ENCODE results near the gene ANAPC15.

ANAPC15 gene

GRCh38 chr11:72067676-72068075, 44.8 kb downstream of the ANAPC15 start:
- H3K27me3 ChIP-seq (ENCODE audit: insufficient read depth, low read length) = no peaks in the 10 kb centered on the region
- H3K79me2 ChIP-seq (ENCODE audit: control insufficient read depth, insufficient read depth, low read length, poor library complexity) = peaks cover 3% of the 10 kb centered on the region
- no peak overlapping the region for H2BK5ac ChIP-seq (ENCODE audit: low read depth, low read length, poor library complexity)
- no peak overlapping the region for H2AK5ac ChIP-seq (ENCODE audit: low read length)
- no peak overlapping the region for H3K14ac ChIP-seq (ENCODE audit: low read length)
- no peaks in the 10 kb centered on the region for H3K9me3 ChIP-seq (ENCODE audit: insufficient read depth, low read depth, low read length)
- no peak overlapping the region for H3K4me3 ChIP-seq (ENCODE audit: low read depth, low read length)
- H4K91ac ChIP-seq (ENCODE audit: low read depth, low read length) = no peak overlapping the region
- H4K12ac ChIP-seq (ENCODE audit: low read depth, low read length) = no peak overlapping the region
- no peak overlapping the region for H3K4ac ChIP-seq (ENCODE audit: low read depth, low read length)
- H3K23ac ChIP-seq (ENCODE audit: low read length) = no peak overlapping the region
- H3K4me1 ChIP-seq (ENCODE audit: control insufficient read depth in 1 of 2, insufficient read depth in 2 of 2, low read length in 2 of 2) = peaks cover 10 to 19% of the 10 kb centered on the region in 2 experiments
- H3K9ac ChIP-seq (ENCODE audit: low read length) = no peak overlapping the region
- DNase-seq = no peak
- H2BK120ac ChIP-seq (ENCODE audit: insufficient read depth, low read length, poor library complexity) = no peak overlapping the region
- no peak overlapping the region for H4K8ac ChIP-seq (ENCODE audit: low read depth, low read length)
- no peak overlapping the region for H3K18ac ChIP-seq (ENCODE audit: low read length)
- no peak overlapping the region for H2BK12ac ChIP-seq (ENCODE audit: low read length)
- H3K79me1 ChIP-seq (ENCODE audit: low read length) = peaks cover 10% of the 10 kb centered on the region
- no peak overlapping the region for H2AFZ ChIP-seq (ENCODE audit: insufficient read depth, low read length, poor library complexity)
- no peak overlapping the region for H3K27ac ChIP-seq (ENCODE audit: low read depth, low read length)
- peaks cover 6 to 8% of the 10 kb centered on the region in 2 experiments for H3K36me3 ChIP-seq (ENCODE audit: control insufficient read depth in 1 of 2, insufficient read depth in 2 of 2, low read length in 2 of 2)
- H3K4me2 ChIP-seq (ENCODE audit: low read length) = no peak overlapping the region

DNA sequence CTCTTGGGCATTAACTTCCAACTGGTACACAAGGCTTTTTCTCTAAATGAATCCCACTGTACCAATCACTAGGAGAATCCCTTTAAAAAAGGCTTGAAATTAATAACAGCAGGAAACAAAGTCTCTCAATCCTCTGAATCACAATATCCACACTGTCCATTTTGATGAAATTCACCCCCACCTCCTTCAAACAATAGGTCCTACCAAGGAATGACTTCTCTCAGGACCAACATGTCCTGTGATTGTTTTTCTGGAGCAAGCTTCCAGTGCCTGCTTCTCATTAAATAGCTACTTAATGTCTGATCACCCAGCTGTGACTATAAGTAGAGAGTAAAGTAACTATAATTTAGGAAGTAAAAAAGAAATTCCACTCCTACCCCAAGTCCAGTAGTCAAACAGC, 45.2 kb downstream of the ANAPC15 start:
- peaks cover 6 to 8% of the 10 kb centered on the region in 2 experiments for H3K36me3 ChIP-seq (ENCODE audit: control insufficient read depth in 1 of 2, insufficient read depth in 2 of 2, low read length in 2 of 2)
- no peaks in the 10 kb centered on the region for H3K9me3 ChIP-seq (ENCODE audit: insufficient read depth, low read depth, low read length)
- H4K8ac ChIP-seq (ENCODE audit: low read depth, low read length) = no peak overlapping the region
- no peak overlapping the region for H3K18ac ChIP-seq (ENCODE audit: low read length)
- H3K27ac ChIP-seq (ENCODE audit: low read depth, low read length) = no peak overlapping the region
- H3K4me3 ChIP-seq (ENCODE audit: low read depth, low read length) = no peak overlapping the region
- no peaks in the 10 kb centered on the region for H3K27me3 ChIP-seq (ENCODE audit: insufficient read depth, low read length)
- H3K9ac ChIP-seq (ENCODE audit: low read length) = no peak overlapping the region
- H3K79me1 ChIP-seq (ENCODE audit: low read length) = peaks cover 7% of the 10 kb centered on the region
- no peak overlapping the region for H4K12ac ChIP-seq (ENCODE audit: low read depth, low read length)
- H3K79me2 ChIP-seq (ENCODE audit: control insufficient read depth, insufficient read depth, low read length, poor library complexity) = peaks cover 3% of the 10 kb centered on the region
- H2AK5ac ChIP-seq (ENCODE audit: low read length) = no peak overlapping the region
- H3K4me2 ChIP-seq (ENCODE audit: low read length) = no peak overlapping the region
- no peak overlapping the region for H4K91ac ChIP-seq (ENCODE audit: low read depth, low read length)
- H2AFZ ChIP-seq (ENCODE audit: insufficient read depth, low read length, poor library complexity) = no peak overlapping the region
- H3K4me1 ChIP-seq (ENCODE audit: control insufficient read depth in 1 of 2, insufficient read depth in 2 of 2, low read length in 2 of 2) = peaks cover 6 to 16% of the 10 kb centered on the region in 2 experiments
- no peak overlapping the region for H3K14ac ChIP-seq (ENCODE audit: low read length)
- H3K23ac ChIP-seq (ENCODE audit: low read length) = no peak overlapping the region
- H2BK120ac ChIP-seq (ENCODE audit: insufficient read depth, low read length, poor library complexity) = no peak overlapping the region
- no peak overlapping the region for H2BK5ac ChIP-seq (ENCODE audit: low read depth, low read length, poor library complexity)
- H3K4ac ChIP-seq (ENCODE audit: low read depth, low read length) = no peak overlapping the region
- DNase-seq = no peak
- H2BK12ac ChIP-seq (ENCODE audit: low read length) = no peak overlapping the region

- Histone ChIP-seq H2AK5ac (ENCODE audit: low read length) (no peak overlapping the region), H3K14ac (ENCODE audit: low read length) (no peak overlapping the region), H3K9me3 (ENCODE audit: insufficient read depth, low read depth, low read length) (no peaks in the 10 kb centered on the region), H2BK5ac (ENCODE audit: low read depth, low read length, poor library complexity) (no peak overlapping the region), H4K91ac (ENCODE audit: low read depth, low read length) (no peak overlapping the region), H2AFZ (ENCODE audit: insufficient read depth, low read length, poor library complexity) (no peak overlapping the region), H3K36me3 (ENCODE audit: control insufficient read depth in 1 of 2, insufficient read depth in 2 of 2, low read length in 2 of 2) (peaks cover 6 to 8% of the 10 kb centered on the region in 2 experiments), H3K4me2 (ENCODE audit: low read length) (no peak overlapping the region), H2BK12ac (ENCODE audit: low read length) (no peak overlapping the region), H3K27ac (ENCODE audit: low read depth, low read length) (no peak overlapping the region), H3K18ac (ENCODE audit: low read length) (no peak overlapping the region), H3K4ac (ENCODE audit: low read depth, low read length) (no peak overlapping the region), H3K27me3 (ENCODE audit: insufficient read depth, low read length) (no peaks in the 10 kb centered on the region), H3K23ac (ENCODE audit: low read length) (no peak overlapping the region), H3K79me1 (ENCODE audit: low read length) (peaks cover 5% of the 10 kb centered on the region), H4K12ac (ENCODE audit: low read depth, low read length) (no peak overlapping the region), H3K4me1 (ENCODE audit: control insufficient read depth in 1 of 2, insufficient read depth in 2 of 2, low read length in 2 of 2) (peaks cover 3 to 12% of the 10 kb centered on the region in 2 experiments), H3K4me3 (ENCODE audit: low read depth, low read length) (no peak overlapping the region), H2BK120ac (ENCODE audit: insufficient read depth, low read length, poor library complexity) (no peak overlapping the region), H4K8ac (ENCODE audit: low read depth, low read length) (no peak overlapping the region), H3K9ac (ENCODE audit: low read length) (no peak overlapping the region), H3K79me2 (ENCODE audit: control insufficient read depth, insufficient read depth, low read length, poor library complexity) (peaks cover 3% of the 10 kb centered on the region)
- no peak for DNase-seq
These were observed 45.6 kb downstream of the ANAPC15 start for GRCh38 chr11:72066855-72067254.

- no peak overlapping the region for H3K4ac ChIP-seq (ENCODE audit: low read depth, low read length)
- H3K79me1 ChIP-seq (ENCODE audit: low read length) = no peaks in the 10 kb centered on the region
- no peak overlapping the region for H3K9ac ChIP-seq (ENCODE audit: low read length)
- no peak overlapping the region for H2BK12ac ChIP-seq (ENCODE audit: low read length)
- WGBS (ENCODE audit: extremely low coverage, insufficient coverage, insufficient read length) = no CpG with 5 or more reads among the region's 5 CpGs
- H2AK5ac ChIP-seq (ENCODE audit: low read length) = no peak overlapping the region
- no peak overlapping the region for H3K27ac ChIP-seq (ENCODE audit: low read depth, low read length)
- no peak overlapping the region for H4K91ac ChIP-seq (ENCODE audit: low read depth, low read length)
- H3K36me3 ChIP-seq (ENCODE audit: control insufficient read depth in 1 of 2, insufficient read depth in 2 of 2, low read length in 2 of 2) = peaks cover 4 to 5% of the 10 kb centered on the region in 2 experiments
- no peaks in the 10 kb centered on the region for H3K79me2 ChIP-seq (ENCODE audit: control insufficient read depth, insufficient read depth, low read length, poor library complexity)
- no peak overlapping the region for H2BK120ac ChIP-seq (ENCODE audit: insufficient read depth, low read length, poor library complexity)
- H3K4me3 ChIP-seq (ENCODE audit: low read depth, low read length) = no peak overlapping the region
- no peak for DNase-seq
- H3K4me1 ChIP-seq (ENCODE audit: control insufficient read depth in 1 of 2, insufficient read depth in 2 of 2, low read length in 2 of 2) = no peaks in the 10 kb centered on the region
- H3K18ac ChIP-seq (ENCODE audit: low read length) = no peak overlapping the region
- H4K8ac ChIP-seq (ENCODE audit: low read depth, low read length) = no peak overlapping the region
- no peak overlapping the region for H2AFZ ChIP-seq (ENCODE audit: insufficient read depth, low read length, poor library complexity)
- H3K27me3 ChIP-seq (ENCODE audit: insufficient read depth, low read length) = no peaks in the 10 kb centered on the region
- H4K12ac ChIP-seq (ENCODE audit: low read depth, low read length) = no peak overlapping the region
- H3K14ac ChIP-seq (ENCODE audit: low read length) = no peak overlapping the region
- H3K4me2 ChIP-seq (ENCODE audit: low read length) = no peak overlapping the region
- H3K9me3 ChIP-seq (ENCODE audit: insufficient read depth, low read depth, low read length) = no peaks in the 10 kb centered on the region
- H3K23ac ChIP-seq (ENCODE audit: low read length) = no peak overlapping the region
- no peak overlapping the region for H2BK5ac ChIP-seq (ENCODE audit: low read depth, low read length, poor library complexity)
These were observed 50.6 kb downstream of the ANAPC15 start for GRCh38 chr11:72061739-72062396.

Data from trophoblast cell (in vitro differentiated cells and primary cell).